ENCODE results near the gene KRTAP5-3. TPM values are rescaled to one million over a fixed set of nuclear protein-coding genes. Genes with fewer than 3 reads are reported as not detected.
A peak's percentile ranks its signal among the peaks of the same experiment; 100 is the strongest.

Gene KRTAP5-3
- total and polyA plus RNA-seq, 2 of the 13 experiments (the other 11 are each of a cell fraction or from before 2014, with no cell fraction given) = not detected

GRCh38 chr11:1652771-1653540 lies 44.7 kb upstream of the KRTAP5-3 start (continued):
- TF ChIP-seq SAFB2 (CRISPR knock-in tag; IDR thresholded peaks at IDR 0.05; ENCODE audit: borderline replicate concordance, low read depth) (no peak), MIER3 (CRISPR knock-in tag; IDR thresholded peaks at IDR 0.05; ENCODE audit: borderline replicate concordance) (no peak), SNAPC2 (CRISPR knock-in tag; IDR thresholded peaks at IDR 0.05) (no peak), ATF2 (CRISPR knock-in tag; IDR thresholded peaks at IDR 0.05) (peak; percentile 53; the same call in 1 of the 2 replicates), ELK4 (CRISPR knock-in tag; IDR thresholded peaks at IDR 0.05; ENCODE audit: borderline replicate concordance) (no peak), ZNF557 (CRISPR knock-in tag; IDR thresholded peaks at IDR 0.05) (no peak), TBL1XR1 (IDR thresholded peaks at IDR 0.05; ENCODE audit: borderline replicate concordance, low read length, partially characterized antibody) (no peak), ZNF576 (CRISPR knock-in tag; IDR thresholded peaks at IDR 0.05) (no peak), ZNF615 (CRISPR knock-in tag; IDR thresholded peaks at IDR 0.05; ENCODE audit: borderline replicate concordance) (no peak), NFKBIZ (CRISPR knock-in tag; IDR thresholded peaks at IDR 0.05) (no peak), ZNF225 (CRISPR knock-in tag; IDR thresholded peaks at IDR 0.05) (no peak), SP1 (IDR thresholded peaks at IDR 0.05) (no peak), SP1 (CRISPR knock-in tag; IDR thresholded peaks at IDR 0.05) (no peak), REL (CRISPR knock-in tag; conservative IDR thresholded peaks at IDR 0.05) (no peak), IRF1 (CRISPR knock-in tag; IDR thresholded peaks at IDR 0.05; ENCODE audit: low read depth) (no peak), ZNF44 (CRISPR knock-in tag; IDR thresholded peaks at IDR 0.05) (no peak), TFAP4 (IDR thresholded peaks at IDR 0.05; ENCODE audit: borderline replicate concordance, low read depth) (no peak), KDM5A (IDR thresholded peaks at IDR 0.05; ENCODE audit: borderline replicate concordance, low read length) (no peak), NONO (IDR thresholded peaks at IDR 0.05) (no peak), NONO (CRISPR knock-in tag; conservative IDR thresholded peaks at IDR 0.05) (no peak), TEF (CRISPR knock-in tag; IDR thresholded peaks at IDR 0.05) (no peak)
